ENCODE results near the gene AGAP1.

AGAP1 gene

GRCh38 chr2:235808366-235808765, 314.5 kb downstream of the AGAP1 start:
- Histone ChIP-seq H3K9me3 (ENCODE audit: control insufficient read depth, low read length) (no peaks in the 10 kb centered on the region), H3K4me1 (ENCODE audit: control insufficient read depth, insufficient read depth, low read length) (no peaks in the 10 kb centered on the region), H3K36me3 (ENCODE audit: control insufficient read depth, insufficient read depth, low read length) (peaks cover 5% of the 10 kb centered on the region), H3K4me3 (ENCODE audit: insufficient read depth, low read depth, low read length) (no peak overlapping the region), H3K27me3 (ENCODE audit: control insufficient read depth, insufficient read depth, low read length, poor library complexity, severe bottlenecking) (no peaks in the 10 kb centered on the region), H3K27ac (ENCODE audit: insufficient read depth, low read depth, low read length, poor library complexity, severe bottlenecking) (no peak overlapping the region)
- WGBS, 2 experiments, result 95 to 96% methylated on average over 10 of the region's 10 CpGs

GRCh38 chr2:235810252-235810651, 316.4 kb downstream of the AGAP1 start:
- H3K27ac ChIP-seq (ENCODE audit: insufficient read depth, low read depth, low read length, poor library complexity, severe bottlenecking), result no peak overlapping the region
- peaks cover 9% of the 10 kb centered on the region for H3K36me3 ChIP-seq (ENCODE audit: control insufficient read depth, insufficient read depth, low read length)
- no peaks in the 10 kb centered on the region for H3K4me1 ChIP-seq (ENCODE audit: control insufficient read depth, insufficient read depth, low read length)
- 65 to 67% methylated on average over 10 of the region's 10 CpGs for WGBS, 2 experiments
- H3K4me3 ChIP-seq (ENCODE audit: insufficient read depth, low read depth, low read length), result no peak overlapping the region
- H3K27me3 ChIP-seq (ENCODE audit: control insufficient read depth, insufficient read depth, low read length, poor library complexity, severe bottlenecking), result no peaks in the 10 kb centered on the region
- H3K9me3 ChIP-seq (ENCODE audit: control insufficient read depth, low read length), result no peaks in the 10 kb centered on the region

- Histone ChIP-seq H3K4me1 (ENCODE audit: control insufficient read depth, insufficient read depth, low read length) (no peaks in the 10 kb centered on the region), H3K36me3 (ENCODE audit: control insufficient read depth, insufficient read depth, low read length) (peaks cover 9% of the 10 kb centered on the region), H3K27me3 (ENCODE audit: control insufficient read depth, insufficient read depth, low read length, poor library complexity, severe bottlenecking) (no peaks in the 10 kb centered on the region), H3K27ac (ENCODE audit: insufficient read depth, low read depth, low read length, poor library complexity, severe bottlenecking) (no peak overlapping the region), H3K4me3 (ENCODE audit: insufficient read depth, low read depth, low read length) (no peak overlapping the region), H3K9me3 (ENCODE audit: control insufficient read depth, low read length) (no peaks in the 10 kb centered on the region)
- 93 to 95% methylated on average over 10 of the region's 10 CpGs for WGBS, 2 experiments
Measured at GRCh38 chr2:235810846-235811245, 317.0 kb downstream of the AGAP1 start.

- Histone ChIP-seq H3K9me3 (ENCODE audit: control insufficient read depth, low read length) (no peaks in the 10 kb centered on the region), H3K27ac (ENCODE audit: insufficient read depth, low read depth, low read length, poor library complexity, severe bottlenecking) (no peak overlapping the region), H3K36me3 (ENCODE audit: control insufficient read depth, insufficient read depth, low read length) (peaks cover 9% of the 10 kb centered on the region), H3K4me3 (ENCODE audit: insufficient read depth, low read depth, low read length) (no peak overlapping the region), H3K4me1 (ENCODE audit: control insufficient read depth, insufficient read depth, low read length) (no peaks in the 10 kb centered on the region), H3K27me3 (ENCODE audit: control insufficient read depth, insufficient read depth, low read length, poor library complexity, severe bottlenecking) (no peaks in the 10 kb centered on the region)
- 95% methylated on average over 20 of the region's 20 CpGs for WGBS, 2 experiments
Measured at GRCh38 chr2:235811446-235812184, 317.8 kb downstream of the AGAP1 start.

- WGBS, 2 experiments, result 93 to 96% methylated on average over 18 of the region's 18 CpGs
- H3K36me3 ChIP-seq (ENCODE audit: control insufficient read depth, insufficient read depth, low read length), result peaks cover 9% of the 10 kb centered on the region
Measured at GRCh38 chr2:235812185-235812665, 318.4 kb downstream of the AGAP1 start.

GRCh38 chr2:235813398-235813797, 319.6 kb downstream of the AGAP1 start:
- Histone ChIP-seq H3K27ac (ENCODE audit: insufficient read depth, low read depth, low read length, poor library complexity, severe bottlenecking) (no peak overlapping the region), H3K9me3 (ENCODE audit: control insufficient read depth, low read length) (no peaks in the 10 kb centered on the region), H3K4me1 (ENCODE audit: control insufficient read depth, insufficient read depth, low read length) (no peaks in the 10 kb centered on the region), H3K36me3 (ENCODE audit: control insufficient read depth, insufficient read depth, low read length) (peaks cover 9% of the 10 kb centered on the region), H3K4me3 (ENCODE audit: insufficient read depth, low read depth, low read length) (no peak overlapping the region), H3K27me3 (ENCODE audit: control insufficient read depth, insufficient read depth, low read length, poor library complexity, severe bottlenecking) (no peaks in the 10 kb centered on the region)
- WGBS, 2 experiments, result 95 to 96% methylated on average over 12 of the region's 12 CpGs

More at GRCh38 chr2:235812185-235812665, 318.4 kb downstream of the AGAP1 start:
- no peaks in the 10 kb centered on the region for H3K27me3 ChIP-seq (ENCODE audit: control insufficient read depth, insufficient read depth, low read length, poor library complexity, severe bottlenecking)
- no peaks in the 10 kb centered on the region for H3K9me3 ChIP-seq (ENCODE audit: control insufficient read depth, low read length)
- no peak overlapping the region for H3K4me3 ChIP-seq (ENCODE audit: insufficient read depth, low read depth, low read length)
- no peaks in the 10 kb centered on the region for H3K4me1 ChIP-seq (ENCODE audit: control insufficient read depth, insufficient read depth, low read length)
- H3K27ac ChIP-seq (ENCODE audit: insufficient read depth, low read depth, low read length, poor library complexity, severe bottlenecking), result no peak overlapping the region

GRCh38 chr2:235820571-235820970, 326.7 kb downstream of the AGAP1 start:
- 93% methylated on average over 2 of the region's 2 CpGs; no CpG with 5 or more reads in 1 of the 2 experiments for WGBS, 2 experiments
- Histone ChIP-seq H3K36me3 (ENCODE audit: control insufficient read depth, insufficient read depth, low read length) (no peaks in the 10 kb centered on the region), H3K27me3 (ENCODE audit: control insufficient read depth, insufficient read depth, low read length, poor library complexity, severe bottlenecking) (no peaks in the 10 kb centered on the region), H3K4me3 (ENCODE audit: insufficient read depth, low read depth, low read length) (no peak overlapping the region), H3K4me1 (ENCODE audit: control insufficient read depth, insufficient read depth, low read length) (no peaks in the 10 kb centered on the region), H3K27ac (ENCODE audit: insufficient read depth, low read depth, low read length, poor library complexity, severe bottlenecking) (no peak overlapping the region), H3K9me3 (ENCODE audit: control insufficient read depth, low read length) (no peaks in the 10 kb centered on the region)

GRCh38 chr2:235824331-235824730, 330.5 kb downstream of the AGAP1 start:
- H3K36me3 ChIP-seq (ENCODE audit: control insufficient read depth, insufficient read depth, low read length), result no peaks in the 10 kb centered on the region
- WGBS, 2 experiments, result 95 to 100% methylated on average over 3 of the region's 3 CpGs

GRCh38 chr2:235825946-235826345, 332.1 kb downstream of the AGAP1 start:
- no peaks in the 10 kb centered on the region for H3K27me3 ChIP-seq (ENCODE audit: control insufficient read depth, insufficient read depth, low read length, poor library complexity, severe bottlenecking)
- H3K4me3 ChIP-seq (ENCODE audit: insufficient read depth, low read depth, low read length), result no peak overlapping the region
- H3K27ac ChIP-seq (ENCODE audit: insufficient read depth, low read depth, low read length, poor library complexity, severe bottlenecking), result no peak overlapping the region
- peaks cover 4% of the 10 kb centered on the region for H3K36me3 ChIP-seq (ENCODE audit: control insufficient read depth, insufficient read depth, low read length)
- H3K9me3 ChIP-seq (ENCODE audit: control insufficient read depth, low read length), result no peaks in the 10 kb centered on the region
- WGBS, 2 experiments, result 93 to 96% methylated on average over 6 of the region's 6 CpGs
- H3K4me1 ChIP-seq (ENCODE audit: control insufficient read depth, insufficient read depth, low read length), result no peaks in the 10 kb centered on the region

More at GRCh38 chr2:235824331-235824730, 330.5 kb downstream of the AGAP1 start:
- Histone ChIP-seq H3K27me3 (ENCODE audit: control insufficient read depth, insufficient read depth, low read length, poor library complexity, severe bottlenecking) (no peaks in the 10 kb centered on the region), H3K4me1 (ENCODE audit: control insufficient read depth, insufficient read depth, low read length) (no peaks in the 10 kb centered on the region), H3K27ac (ENCODE audit: insufficient read depth, low read depth, low read length, poor library complexity, severe bottlenecking) (no peak overlapping the region), H3K4me3 (ENCODE audit: insufficient read depth, low read depth, low read length) (no peak overlapping the region), H3K9me3 (ENCODE audit: control insufficient read depth, low read length) (no peaks in the 10 kb centered on the region)

GRCh38 chr2:235826826-235827225, 333.0 kb downstream of the AGAP1 start:
- Histone ChIP-seq H3K4me1 (ENCODE audit: control insufficient read depth, insufficient read depth, low read length) (no peaks in the 10 kb centered on the region), H3K27ac (ENCODE audit: insufficient read depth, low read depth, low read length, poor library complexity, severe bottlenecking) (no peak overlapping the region), H3K27me3 (ENCODE audit: control insufficient read depth, insufficient read depth, low read length, poor library complexity, severe bottlenecking) (no peaks in the 10 kb centered on the region)

More at GRCh38 chr2:235826826-235827225, 333.0 kb downstream of the AGAP1 start:
- H3K4me3 ChIP-seq (ENCODE audit: insufficient read depth, low read depth, low read length), result no peak overlapping the region
- no peaks in the 10 kb centered on the region for H3K9me3 ChIP-seq (ENCODE audit: control insufficient read depth, low read length)
- WGBS, 2 experiments, result 93 to 98% methylated on average over 9 of the region's 9 CpGs
- H3K36me3 ChIP-seq (ENCODE audit: control insufficient read depth, insufficient read depth, low read length), result peaks cover 4% of the 10 kb centered on the region
